Hepatocyte (in vitro differentiated cells): Measurements from ENCODE around the gene LRP1B. TPM values are rescaled to one million over a fixed set of nuclear protein-coding genes. Genes with fewer than 3 reads are reported as not detected.

Experiments used
- DNase-seq: peaks from one replicate; pipeline ENCODE4 v3.0.0-alpha.2; 2016; ENCODE audit warnings: low spot score
- H2AFZ ChIP-seq: fragments of 200-600 bp; sonication (generic); 2 replicates; pipeline ENCODE4 v1.6.0; 2016; ENCODE audit warnings: antibody characterized with exemption, mild to moderate bottlenecking
- H3K27ac ChIP-seq: fragments of 200-600 bp; sonication (generic); 2 replicates; pipeline ENCODE4 v1.5.1; 2016; ENCODE audit warnings: mild to moderate bottlenecking
- H3K27me3 ChIP-seq: fragments of 200-600 bp; sonication (generic); 2 replicates; pipeline ENCODE4 v1.6.1; 2016
- H3K36me3 ChIP-seq: fragments of 200-600 bp; sonication (generic); replicated peaks from 2 replicates; pipeline ENCODE4 v1.5.1; 2016; ENCODE audit warnings: low read depth; ENCODE audit not compliant: insufficient read depth
- H3K4me1 ChIP-seq: fragments of 200-600 bp; sonication (generic); 2 replicates; pipeline ENCODE4 v1.5.1; 2016; ENCODE audit warnings: mild to moderate bottlenecking, moderate library complexity; ENCODE audit not compliant: insufficient read depth
- H3K4me2 ChIP-seq: fragments of 200-600 bp; sonication (generic); 2 replicates; pipeline ENCODE4 v1.6.0; 2016
- H3K4me3 ChIP-seq: fragments of 200-600 bp; sonication (generic); 2 replicates; pipeline ENCODE4 v1.5.1; 2016; ENCODE audit warnings: mild to moderate bottlenecking
- H3K79me2 ChIP-seq: fragments of 200-600 bp; sonication (generic); 2 replicates; pipeline ENCODE4 v1.6.0; 2017; ENCODE audit warnings: mild to moderate bottlenecking
- H3K9me2 ChIP-seq: fragments of 200-600 bp; sonication (generic); replicated peaks from 2 replicates; pipeline ENCODE4 v1.6.0; 2017; ENCODE audit warnings: mild to moderate bottlenecking; ENCODE audit not compliant: insufficient read depth
- H3K9me3 ChIP-seq: fragments of 200-600 bp; sonication (generic); 2 replicates; pipeline ENCODE4 v1.5.1; 2016; ENCODE audit warnings: low read depth, mild to moderate bottlenecking
- H4K20me1 ChIP-seq: fragments of 200-600 bp; sonication (generic); 2 replicates; pipeline ENCODE4 v1.6.0; 2016; ENCODE audit warnings: mild to moderate bottlenecking; ENCODE audit not compliant: insufficient read depth, poor library complexity, severe bottlenecking
- EZH2 ChIP-seq: fragments of 200-600 bp; sonication (generic); IDR thresholded peaks from 2 replicates; pipeline ENCODE4 v1.6.1; 2016; ENCODE audit warnings: antibody characterized with exemption, mild to moderate bottlenecking, borderline replicate concordance
- EZH2phosphoT487 ChIP-seq: fragments of 200-600 bp; sonication (generic); IDR thresholded peaks from one replicate; pipeline ENCODE4 v1.6.1; 2018; ENCODE audit warnings: antibody characterized with exemption, mild to moderate bottlenecking, low read depth, moderate library complexity; ENCODE audit not compliant: unreplicated experiment, severe bottlenecking
- WGBS: methylation state at CpG from one replicate; pipeline ENCODE4 v1.1.6; 2016; ENCODE audit warnings: low lambda C conversion rate; ENCODE audit errors: missing lambda C conversion rate; 5-methylcytosine and 5-hydroxymethylcytosine counted together
- polyA plus RNA-seq: library from polyadenylated mRNA; unstranded; fragments of >200 nt; fragmentation: Nextera tagmentation; extraction: Ambion mirVana; gene quantifications from 2 replicates; pipeline ENCODE4 v1.2.1, GENCODE V29; 2016
- total RNA-seq: library from RNA; depleted of rRNA; stranded (reverse); fragments of >200 nt; gene quantifications from 2 replicates; pipeline ENCODE4 v1.2.3, GENCODE V29; 2014
- TF ChIP-seq, protein P1 (sequence below): fragments of 200-600 bp; sonication (generic); IDR thresholded peaks from 2 replicates; pipeline ENCODE4 v1.5.1; 2016; ENCODE audit warnings: antibody characterized with exemption, mild to moderate bottlenecking; ENCODE audit not compliant: poor library complexity

LRP1B gene
- total RNA-seq (1.8 and 2.0 TPM in 2 replicates), polyA plus RNA-seq (0.11 and 0.65 TPM in 2 replicates)

DNA sequence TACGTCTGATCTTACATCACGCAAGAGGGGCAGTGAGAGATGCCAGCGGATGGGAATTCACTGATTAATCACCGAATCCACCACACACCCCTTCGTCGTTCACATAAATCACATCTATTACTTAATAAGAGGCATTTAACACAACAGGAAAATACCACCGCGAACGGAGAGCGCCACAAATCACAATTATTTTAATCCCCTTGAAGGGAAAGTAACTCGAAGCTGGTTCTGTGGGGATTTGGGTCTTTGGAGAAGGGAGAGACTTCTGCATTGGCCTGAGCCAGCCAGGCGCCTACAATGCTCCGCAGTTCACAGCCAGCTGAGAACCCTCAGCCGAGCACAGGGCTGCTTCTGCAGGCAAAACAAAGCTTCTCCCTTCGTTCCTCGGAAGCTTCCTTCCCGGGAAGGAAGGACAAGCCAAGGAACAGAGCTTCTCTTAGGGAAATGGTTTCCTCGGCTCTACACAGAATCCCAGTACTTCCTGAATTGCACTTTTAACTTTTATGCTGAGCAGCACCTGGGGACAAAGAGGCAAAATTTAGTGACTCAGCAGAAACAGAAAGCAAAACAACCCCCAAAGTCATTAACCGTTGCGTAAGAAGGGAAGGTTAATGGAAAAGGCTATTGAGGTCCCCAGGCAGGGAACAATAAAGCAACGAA is at the start of gene LRP1B:
LRP1B (minus strand) TSS at position 7 of the 660 bp plus-strand sequence. CDS start 287 bp downstream, outside the sequence.
- no peaks in the 10 kb centered on the region for H3K79me2 ChIP-seq
- no peaks in the 10 kb centered on the region for H3K36me3 ChIP-seq
- TF ChIP-seq, protein P1, sequence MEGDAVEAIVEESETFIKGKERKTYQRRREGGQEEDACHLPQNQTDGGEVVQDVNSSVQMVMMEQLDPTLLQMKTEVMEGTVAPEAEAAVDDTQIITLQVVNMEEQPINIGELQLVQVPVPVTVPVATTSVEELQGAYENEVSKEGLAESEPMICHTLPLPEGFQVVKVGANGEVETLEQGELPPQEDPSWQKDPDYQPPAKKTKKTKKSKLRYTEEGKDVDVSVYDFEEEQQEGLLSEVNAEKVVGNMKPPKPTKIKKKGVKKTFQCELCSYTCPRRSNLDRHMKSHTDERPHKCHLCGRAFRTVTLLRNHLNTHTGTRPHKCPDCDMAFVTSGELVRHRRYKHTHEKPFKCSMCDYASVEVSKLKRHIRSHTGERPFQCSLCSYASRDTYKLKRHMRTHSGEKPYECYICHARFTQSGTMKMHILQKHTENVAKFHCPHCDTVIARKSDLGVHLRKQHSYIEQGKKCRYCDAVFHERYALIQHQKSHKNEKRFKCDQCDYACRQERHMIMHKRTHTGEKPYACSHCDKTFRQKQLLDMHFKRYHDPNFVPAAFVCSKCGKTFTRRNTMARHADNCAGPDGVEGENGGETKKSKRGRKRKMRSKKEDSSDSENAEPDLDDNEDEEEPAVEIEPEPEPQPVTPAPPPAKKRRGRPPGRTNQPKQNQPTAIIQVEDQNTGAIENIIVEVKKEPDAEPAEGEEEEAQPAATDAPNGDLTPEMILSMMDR, result no peak
- no peak for TF ChIP-seq EZH2phosphoT487
- no peak for TF ChIP-seq EZH2
- H2AFZ ChIP-seq, result peak within 1 kb of the TSS; percentile 97
- WGBS, result 2% methylated on average over 21 of the region's 21 CpGs
- no peaks in the 10 kb centered on the region for H3K4me1 ChIP-seq
- DNase-seq, result peak; percentile 23
- H3K27me3 ChIP-seq, result peaks cover 33% of the 10 kb centered on the region
- H3K27ac ChIP-seq, result peak within 1 kb of the TSS; percentile 7
- peak within 1 kb of the TSS; percentile 77 for H3K4me3 ChIP-seq
- peak within 1 kb of the TSS; percentile 97 for H3K4me2 ChIP-seq
- no peaks in the 10 kb centered on the region for H3K9me3 ChIP-seq
- no peaks in the 10 kb centered on the region for H4K20me1 ChIP-seq
- H3K9me2 ChIP-seq, result no peaks in the 10 kb centered on the region

DNA sequence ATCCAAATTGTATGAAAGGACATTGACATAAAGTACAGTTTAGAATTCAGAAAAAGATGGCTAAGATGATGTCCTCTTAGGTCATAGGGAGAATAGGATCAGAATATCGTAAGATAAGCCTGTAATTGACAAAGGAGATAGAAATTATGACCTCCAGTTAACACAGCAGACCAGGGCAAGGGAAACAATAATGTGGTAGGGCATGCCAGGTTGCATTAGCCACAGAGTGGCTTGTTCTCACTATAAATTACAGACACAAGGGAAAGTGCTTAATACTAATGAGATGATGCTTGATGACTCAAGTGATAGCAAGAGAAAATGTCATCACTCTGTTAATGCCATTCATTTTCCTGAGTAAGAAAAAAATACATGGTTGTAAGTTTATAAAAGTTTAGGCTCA is 48.9 kb upstream of the LRP1B start:
- Histone ChIP-seq H3K9me3 (no peaks in the 10 kb centered on the region), H3K27me3 (no peaks in the 10 kb centered on the region), H2AFZ (no peak overlapping the region), H3K9me2 (no peaks in the 10 kb centered on the region), H3K36me3 (no peaks in the 10 kb centered on the region), H3K4me1 (no peaks in the 10 kb centered on the region), H3K4me2 (no peak overlapping the region), H3K27ac (no peak overlapping the region), H3K79me2 (no peaks in the 10 kb centered on the region), H3K4me3 (no peak overlapping the region), H4K20me1 (no peaks in the 10 kb centered on the region)
- DNase-seq, result no peak
- 88% methylated on average over 1 of the region's 1 CpG for WGBS
- TF ChIP-seq, protein P1, result no peak
- TF ChIP-seq EZH2phosphoT487, result no peak
- no peak for TF ChIP-seq EZH2

DNA sequence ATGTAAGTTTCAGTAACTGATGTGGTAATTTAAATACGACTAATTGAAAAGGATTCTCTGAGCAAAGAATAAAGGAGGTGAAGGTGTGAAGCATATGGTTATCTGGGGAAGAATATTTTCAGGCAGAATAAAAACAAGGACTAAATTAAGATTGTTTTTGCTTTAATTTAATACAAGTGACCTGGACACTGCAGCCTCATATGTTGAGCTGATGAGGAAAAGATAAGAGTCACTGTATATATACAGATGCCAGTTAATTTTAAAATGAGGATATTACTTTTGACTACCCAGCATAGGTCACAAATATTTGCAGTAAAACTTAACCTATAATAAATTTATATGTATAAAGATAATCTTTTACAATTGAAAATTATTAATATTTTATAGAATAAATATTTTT is 47.8 kb upstream of the LRP1B start:
- 93% methylated on average over 1 of the region's 1 CpG for WGBS
- Histone ChIP-seq H3K79me2 (no peaks in the 10 kb centered on the region), H2AFZ (no peak overlapping the region)

DNA sequence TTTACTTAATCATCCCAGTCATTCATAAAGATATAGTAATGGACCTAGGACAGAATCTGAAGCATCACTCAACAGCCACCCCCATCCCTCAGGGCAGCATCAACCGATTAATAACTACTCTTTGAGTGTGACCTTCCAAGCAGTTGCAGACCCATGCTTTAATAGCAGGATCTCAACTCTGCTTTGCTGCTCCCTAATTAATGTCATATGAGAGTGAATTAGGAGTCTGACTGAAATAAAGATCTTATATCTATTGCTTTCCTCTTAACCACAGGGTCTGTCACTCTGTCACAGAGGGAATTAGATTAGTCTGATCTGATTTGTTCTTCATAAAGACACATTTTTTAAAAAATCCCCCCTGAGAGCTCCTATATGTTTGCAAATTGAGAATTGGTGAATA is 46.1 kb upstream of the LRP1B start:
- H3K27me3 ChIP-seq, result no peaks in the 10 kb centered on the region
- TF ChIP-seq, protein P1, result no peak
- no peak for TF ChIP-seq EZH2phosphoT487
- TF ChIP-seq EZH2, result no peak
- no peak for DNase-seq

More for the DNA sequence above, 47.8 kb upstream of the LRP1B start:
- no peak for DNase-seq
- Histone ChIP-seq H3K4me1 (no peaks in the 10 kb centered on the region), H3K36me3 (no peaks in the 10 kb centered on the region), H3K9me2 (no peaks in the 10 kb centered on the region), H4K20me1 (no peaks in the 10 kb centered on the region), H3K27ac (no peak overlapping the region), H3K9me3 (no peaks in the 10 kb centered on the region), H3K4me3 (no peak overlapping the region), H3K4me2 (no peak overlapping the region), H3K27me3 (no peaks in the 10 kb centered on the region)
- TF ChIP-seq EZH2phosphoT487 (no peak), EZH2 (no peak)

More for the DNA sequence above, 46.1 kb upstream of the LRP1B start:
- no peaks in the 10 kb centered on the region for H3K36me3 ChIP-seq
- H3K9me3 ChIP-seq, result no peaks in the 10 kb centered on the region
- no peaks in the 10 kb centered on the region for H4K20me1 ChIP-seq
- no peak overlapping the region for H3K4me3 ChIP-seq
- H3K9me2 ChIP-seq, result no peaks in the 10 kb centered on the region
- H3K79me2 ChIP-seq, result no peaks in the 10 kb centered on the region
- WGBS, result 30% methylated on average over 1 of the region's 1 CpG
- no peaks in the 10 kb centered on the region for H3K4me1 ChIP-seq
- no peak overlapping the region for H3K4me2 ChIP-seq
- no peak overlapping the region for H2AFZ ChIP-seq
- H3K27ac ChIP-seq, result no peak overlapping the region
